Stimulated activated CD8-positive, alpha-beta memory T cell treated with anti-CD3 and anti-CD28 coated beads, Interleukin-12 subunit alpha, Interleukin-12 subunit beta, amount 100 ng/mL, for 1 hour (primary cell): ENCODE results near the gene AGXT.
"Not testable (repeated sequence)": the region's sequence is repeated elsewhere in the genome, so short reads cannot be mapped to it uniquely, and the experiment has no call there.

Experiments
- DNase-seq: peaks from one replicate; pipeline ENCODE4 v3.0.0-alpha.2; 2020; ENCODE audit warnings: low read depth

The AGXT gene

GRCh38 chr2:240840435-240841060, 28.1 kb upstream of the AGXT start:
- DNase-seq = no peak

DNA sequence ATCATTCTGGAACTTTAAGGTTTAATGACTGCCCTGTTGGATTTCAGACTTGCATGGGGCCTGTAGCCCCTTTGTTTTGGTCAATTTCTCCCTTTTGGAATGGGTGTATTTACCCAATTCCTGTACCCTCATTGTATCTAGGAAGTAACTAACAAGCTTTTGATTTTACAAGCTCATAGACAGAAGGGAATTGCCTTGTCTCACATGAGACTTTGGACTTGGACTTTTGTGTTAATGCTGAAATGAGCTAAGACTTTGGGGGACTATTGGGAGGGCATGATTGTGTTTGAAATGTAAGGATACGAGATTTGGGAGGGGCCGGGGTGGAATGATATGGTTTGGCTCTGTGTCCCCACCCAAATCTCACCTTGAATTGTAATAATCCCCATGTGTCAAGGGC, 22.3 kb upstream of the AGXT start:
- DNase-seq = not testable (repeated sequence)

DNA sequence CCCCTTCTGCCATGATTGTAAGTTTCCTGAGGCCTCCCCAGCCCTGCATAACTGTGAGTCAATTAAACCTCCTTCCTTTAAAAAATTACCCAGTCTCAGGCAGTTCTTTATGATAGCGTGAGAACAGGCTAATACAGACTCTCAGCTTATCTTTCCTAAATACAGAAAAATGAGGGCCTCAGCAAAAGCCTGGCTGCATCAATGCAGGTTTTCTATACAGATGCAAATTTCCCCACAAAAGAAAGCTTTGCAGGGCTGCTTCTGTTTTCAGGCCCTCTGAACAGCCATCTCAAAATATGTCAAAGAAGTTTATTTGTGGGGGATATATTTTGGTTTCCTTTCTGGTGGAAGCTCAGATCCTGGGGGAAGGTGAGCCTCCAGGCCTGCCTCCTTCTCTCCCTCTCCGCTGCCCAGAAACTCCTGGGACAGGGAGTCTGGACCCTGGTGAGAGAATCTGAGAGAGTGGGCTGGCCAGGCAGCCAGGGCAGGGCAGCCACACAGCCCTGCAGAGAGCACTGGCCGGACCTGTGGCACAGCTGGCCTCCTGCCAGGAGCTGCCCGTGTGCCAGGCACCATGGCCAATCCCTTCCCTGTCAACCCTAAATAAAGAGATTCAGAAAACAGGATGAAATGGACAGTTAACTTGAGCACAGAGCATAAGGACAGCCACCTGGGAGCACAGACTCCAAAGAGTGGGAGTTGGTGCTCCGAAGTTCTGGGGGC, 21.6 kb upstream of the AGXT start:
- no peak for DNase-seq

GRCh38 chr2:240847817-240848216, 20.8 kb upstream of the AGXT start:
- DNase-seq = no peak

GRCh38 chr2:240848900-240849680, 19.5 kb upstream of the AGXT start:
- DNase-seq = no peak

GRCh38 chr2:240850026-240850425, 18.6 kb upstream of the AGXT start:
- DNase-seq = no peak

GRCh38 chr2:240850756-240851077, 17.9 kb upstream of the AGXT start:
- no peak for DNase-seq

GRCh38 chr2:240851078-240851991, 17.3 kb upstream of the AGXT start:
- DNase-seq = peak; percentile 76

DNA sequence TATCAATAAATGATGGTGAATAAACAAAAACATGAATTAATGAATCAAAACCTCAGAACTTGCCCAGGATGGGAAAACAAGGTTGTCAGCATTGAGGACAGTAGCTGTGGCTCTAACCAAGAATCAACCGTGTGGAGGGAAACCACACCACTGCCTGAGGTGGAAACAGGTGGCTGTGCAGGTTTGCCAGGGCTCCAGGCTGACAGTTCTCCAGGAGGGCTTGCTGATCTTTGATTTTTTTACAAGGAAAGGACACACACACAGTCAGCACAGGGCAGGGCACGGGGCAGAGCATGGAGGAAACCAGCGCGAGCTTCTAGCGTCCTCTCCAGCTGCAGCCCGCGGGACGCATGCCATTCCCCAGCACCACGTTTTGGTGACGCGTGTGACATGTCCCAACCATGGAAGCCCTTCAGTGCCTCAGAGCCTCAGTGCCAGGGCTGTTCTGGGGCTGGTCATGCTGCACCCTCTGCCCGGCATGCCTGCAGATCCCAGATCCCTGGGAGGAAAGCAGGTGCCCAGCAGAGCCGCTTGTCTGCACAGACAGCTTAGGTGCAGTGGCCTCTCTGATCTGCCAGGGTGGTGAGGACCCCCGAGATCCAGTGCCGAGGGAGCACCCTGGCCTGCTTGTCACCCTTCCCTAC, 15.8 kb upstream of the AGXT start:
- DNase-seq = no peak

DNA sequence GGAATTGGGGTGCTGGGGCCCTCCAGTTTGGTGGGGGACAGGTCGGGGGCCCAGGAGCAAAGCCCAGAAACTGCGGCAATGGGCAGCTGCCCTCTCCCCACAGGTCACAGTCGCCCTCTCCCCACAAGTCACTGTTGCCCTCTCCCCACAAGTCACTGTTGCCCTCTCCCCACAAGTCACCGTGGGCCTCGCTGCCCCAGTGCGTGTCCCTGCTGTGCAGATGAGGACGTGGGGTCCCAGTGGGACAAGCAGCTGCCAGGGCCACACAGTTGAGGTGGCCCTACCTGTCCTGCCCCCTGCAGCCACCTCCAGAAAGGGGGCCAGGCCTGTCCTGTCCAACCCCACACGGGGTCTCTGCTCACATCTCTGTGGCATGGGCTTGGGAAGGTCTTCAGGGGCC, 13.0 kb upstream of the AGXT start:
- DNase-seq = no peak

DNA sequence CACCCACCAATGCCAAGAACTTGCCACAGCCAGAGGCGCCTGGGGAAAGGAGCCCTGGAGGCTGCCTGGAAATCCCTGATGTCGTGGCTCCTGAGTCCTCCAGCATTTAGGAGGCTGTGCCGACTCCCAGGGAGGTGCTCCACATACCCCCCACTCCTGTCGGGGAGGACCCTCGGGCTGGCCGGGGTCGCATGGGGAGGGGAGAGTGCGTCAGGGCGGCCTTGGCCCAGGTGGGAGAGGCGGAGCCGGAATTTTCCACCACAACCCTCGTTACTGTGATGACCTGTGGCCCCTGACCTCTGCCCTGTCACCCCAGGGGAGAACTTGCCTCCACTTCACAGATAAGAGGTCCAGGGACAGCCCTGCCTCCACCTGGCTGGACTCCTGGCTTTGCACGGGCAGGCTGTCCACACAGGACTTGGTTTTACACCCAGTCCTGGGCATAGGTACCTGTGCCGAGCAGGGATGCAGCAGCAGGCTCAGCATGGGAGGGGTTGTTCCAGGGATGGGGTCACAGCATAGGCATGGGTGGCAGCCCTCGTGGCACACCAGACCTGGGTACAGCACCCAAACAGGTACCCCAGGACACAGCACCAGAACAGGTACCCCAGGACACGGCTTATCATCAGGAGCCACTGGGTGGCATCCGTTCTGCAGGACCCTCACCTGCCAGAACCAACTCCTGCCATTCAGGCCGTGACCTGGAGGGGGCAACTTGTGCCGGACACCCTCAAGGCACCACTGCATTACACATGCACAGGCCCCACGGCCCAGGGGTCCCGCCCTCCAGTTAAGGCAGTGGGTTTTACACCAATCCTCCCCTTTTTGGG, 12.3 kb upstream of the AGXT start:
- DNase-seq = no peak

DNA sequence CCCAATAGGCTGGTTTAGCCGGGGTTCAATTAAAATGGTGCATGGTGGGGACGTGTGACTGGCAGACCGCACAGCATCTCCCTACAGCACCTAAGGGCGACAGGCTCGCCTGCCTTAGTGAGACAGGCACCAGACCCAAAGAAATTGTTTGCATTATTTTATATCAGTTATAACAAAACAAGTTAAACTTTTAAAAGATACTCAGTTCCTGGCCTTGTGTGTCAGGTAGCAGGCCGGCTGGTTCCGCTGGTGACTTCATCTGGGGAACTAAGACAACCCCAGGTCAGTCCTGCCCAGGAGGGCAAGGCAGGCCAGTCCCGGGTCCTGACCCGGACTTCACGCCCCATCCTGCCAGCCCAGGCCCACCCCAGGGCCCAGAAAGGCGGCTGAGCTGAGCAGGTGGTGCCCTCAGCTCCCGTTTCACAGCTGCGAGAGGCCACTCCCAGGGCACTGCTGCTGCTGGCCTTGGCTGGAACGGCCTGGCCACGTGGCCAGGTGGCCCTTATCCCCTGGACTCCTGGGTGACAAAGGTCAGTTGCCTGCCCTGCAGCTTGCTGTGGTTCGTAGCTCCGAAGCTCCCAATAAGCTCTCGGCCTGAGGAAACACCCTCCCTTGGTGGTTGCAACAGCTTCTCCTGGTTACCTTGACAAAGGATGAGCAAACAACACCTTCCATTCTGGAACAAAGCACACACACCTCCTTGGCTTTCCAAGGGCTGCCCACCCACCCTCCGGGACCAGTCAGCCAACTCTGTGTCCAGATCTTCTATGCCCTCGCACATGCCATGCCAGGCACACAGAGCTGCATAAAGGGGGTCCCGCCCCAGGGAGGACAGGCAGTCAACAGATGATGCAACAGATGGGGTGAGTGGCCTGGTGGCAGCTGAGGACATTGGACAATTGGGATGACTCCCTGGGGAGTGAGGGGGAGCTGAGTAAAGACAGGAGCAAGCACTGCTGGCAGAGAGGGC, 11.3 kb upstream of the AGXT start:
- no peak for DNase-seq

DNA sequence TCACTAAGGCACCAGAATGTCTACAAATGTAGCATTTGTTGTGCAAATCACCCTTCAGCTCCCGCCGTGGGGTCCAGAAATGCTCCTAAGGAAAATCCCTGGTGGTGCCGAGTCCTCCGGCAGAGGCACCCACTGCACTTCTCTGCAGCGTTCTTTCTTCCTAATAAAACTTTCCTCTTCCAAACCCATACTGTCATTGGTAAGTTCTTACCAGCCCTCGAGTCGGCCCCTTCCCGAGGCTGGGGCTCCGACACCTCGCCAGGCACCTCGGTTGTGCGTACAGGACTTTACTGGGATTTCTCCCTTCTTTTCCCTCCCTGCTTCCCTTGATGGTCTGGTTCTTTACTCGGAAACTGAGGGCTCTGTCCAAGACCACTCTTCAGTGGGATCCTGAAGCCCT, 10.3 kb upstream of the AGXT start:
- no peak for DNase-seq

DNA sequence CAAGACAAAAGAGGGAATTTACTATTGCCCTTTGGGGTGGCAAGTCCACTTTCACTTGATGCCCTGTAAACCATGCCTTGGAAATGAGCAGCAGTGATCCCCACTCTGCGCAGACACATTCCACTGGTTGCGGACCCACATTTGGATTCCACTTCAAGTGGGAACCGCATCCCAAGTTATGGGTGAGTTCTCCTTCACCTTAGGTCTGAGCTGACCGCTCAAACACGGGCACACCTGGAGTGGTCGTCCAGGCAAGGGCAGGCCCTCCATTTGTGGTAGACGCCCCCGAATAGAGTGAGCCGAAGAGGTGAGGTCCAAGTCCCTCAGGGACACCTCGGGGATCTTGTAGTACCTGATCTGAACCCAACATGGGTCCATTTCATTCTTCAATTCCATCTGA, 9.8 kb upstream of the AGXT start:
- DNase-seq = no peak

DNA sequence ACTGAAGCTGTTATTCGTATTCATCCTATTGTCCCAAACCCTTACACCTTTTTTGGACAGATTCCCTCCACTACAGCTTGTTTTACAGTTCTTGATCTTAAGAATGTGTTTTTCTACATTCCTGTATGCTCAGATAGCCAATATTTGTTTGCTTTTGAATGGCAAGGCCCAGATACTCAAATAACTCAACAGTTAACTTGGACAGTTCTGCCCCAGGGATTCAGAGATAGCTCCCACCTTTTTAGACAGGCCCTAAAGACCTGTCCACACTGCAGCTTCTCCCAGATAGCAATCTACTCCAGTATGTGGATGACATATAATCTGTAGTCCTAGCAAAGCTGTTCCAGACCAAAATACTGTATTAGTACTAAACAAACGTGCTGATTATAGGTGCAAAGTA, 7.1 kb upstream of the AGXT start:
- no peak for DNase-seq

DNA sequence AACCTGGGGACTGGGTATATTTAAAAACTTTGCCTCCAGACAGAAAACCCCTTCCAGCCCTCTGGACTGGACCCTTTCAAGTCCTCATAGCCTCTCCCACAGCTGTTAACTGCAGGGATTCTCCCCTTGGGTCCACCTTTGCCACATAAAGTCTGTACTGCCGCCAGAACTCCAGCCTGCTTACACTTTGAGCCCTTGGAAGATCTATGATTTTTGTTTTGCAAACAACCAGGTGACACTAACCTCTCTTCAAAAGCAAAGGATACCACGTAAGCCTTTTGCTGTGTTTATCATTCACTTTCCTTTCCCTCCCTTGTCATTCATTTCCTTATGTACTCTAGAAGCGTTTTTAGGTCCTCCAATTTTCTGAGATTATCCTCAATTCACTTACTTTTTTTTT, 4.1 kb upstream of the AGXT start:
- no peak for DNase-seq

- DNase-seq = no peak
These were observed 3.2 kb upstream of the AGXT start for GRCh38 chr2:240865391-240865790.

DNA sequence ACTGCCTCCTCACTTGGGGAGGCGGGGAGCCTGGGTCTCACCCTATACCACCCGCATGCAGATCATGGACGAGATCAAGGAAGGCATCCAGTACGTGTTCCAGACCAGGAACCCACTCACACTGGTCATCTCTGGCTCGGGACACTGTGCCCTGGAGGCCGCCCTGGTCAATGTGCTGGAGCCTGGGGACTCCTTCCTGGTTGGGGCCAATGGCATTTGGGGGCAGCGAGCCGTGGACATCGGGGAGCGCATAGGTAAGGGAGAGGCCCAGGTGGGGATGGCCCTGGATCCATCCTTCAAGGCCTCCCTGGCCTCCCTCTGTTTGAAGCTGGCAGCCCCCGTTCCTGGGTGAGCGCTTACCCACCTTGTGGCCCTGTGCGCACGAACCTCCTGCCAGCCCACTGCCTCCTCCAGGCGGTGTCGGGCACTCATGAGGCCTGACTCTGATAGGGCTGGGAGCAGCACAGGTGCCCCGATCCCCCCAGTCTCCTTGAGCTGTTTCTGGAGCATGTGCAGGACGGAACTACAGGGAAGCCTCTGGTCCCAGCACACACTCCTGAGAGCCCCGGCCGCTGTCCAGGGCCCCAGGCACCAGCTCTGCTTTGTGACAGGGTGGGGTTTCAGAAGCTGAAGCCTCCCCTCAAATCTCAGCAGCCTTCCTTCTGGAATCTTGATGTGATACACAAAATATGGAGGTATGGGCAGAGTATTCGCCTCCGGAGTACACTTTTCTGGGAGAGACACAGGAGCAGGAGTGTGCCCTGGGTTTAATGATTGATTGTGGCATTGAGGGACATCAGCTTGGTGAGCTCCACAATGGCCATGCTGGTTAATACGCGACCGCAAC, 708 bp downstream of the AGXT start:
- no peak for DNase-seq
